ENCODE results near the gene TMEM213.

DNA sequence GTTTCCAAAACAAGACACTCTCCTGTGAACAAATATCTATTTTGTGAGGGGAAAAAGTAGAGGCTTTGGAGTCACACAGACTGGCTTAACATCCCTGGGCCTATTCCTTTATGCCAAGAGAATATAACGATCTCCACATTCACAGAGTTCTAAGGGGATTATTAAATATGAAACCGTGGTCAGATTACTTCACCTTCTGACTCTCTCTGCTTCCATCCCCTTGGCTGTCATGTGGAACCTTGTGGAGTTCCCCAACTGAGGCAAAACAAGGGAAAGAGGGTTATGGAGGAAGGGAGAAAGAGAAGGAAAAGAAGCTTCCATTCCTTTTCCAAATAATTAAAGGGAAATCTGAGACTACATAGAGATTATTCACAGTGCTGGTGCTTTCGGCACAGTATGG is 55.7 kb downstream of the TMEM213 start:
- TF ChIP-seq, protein P1, sequence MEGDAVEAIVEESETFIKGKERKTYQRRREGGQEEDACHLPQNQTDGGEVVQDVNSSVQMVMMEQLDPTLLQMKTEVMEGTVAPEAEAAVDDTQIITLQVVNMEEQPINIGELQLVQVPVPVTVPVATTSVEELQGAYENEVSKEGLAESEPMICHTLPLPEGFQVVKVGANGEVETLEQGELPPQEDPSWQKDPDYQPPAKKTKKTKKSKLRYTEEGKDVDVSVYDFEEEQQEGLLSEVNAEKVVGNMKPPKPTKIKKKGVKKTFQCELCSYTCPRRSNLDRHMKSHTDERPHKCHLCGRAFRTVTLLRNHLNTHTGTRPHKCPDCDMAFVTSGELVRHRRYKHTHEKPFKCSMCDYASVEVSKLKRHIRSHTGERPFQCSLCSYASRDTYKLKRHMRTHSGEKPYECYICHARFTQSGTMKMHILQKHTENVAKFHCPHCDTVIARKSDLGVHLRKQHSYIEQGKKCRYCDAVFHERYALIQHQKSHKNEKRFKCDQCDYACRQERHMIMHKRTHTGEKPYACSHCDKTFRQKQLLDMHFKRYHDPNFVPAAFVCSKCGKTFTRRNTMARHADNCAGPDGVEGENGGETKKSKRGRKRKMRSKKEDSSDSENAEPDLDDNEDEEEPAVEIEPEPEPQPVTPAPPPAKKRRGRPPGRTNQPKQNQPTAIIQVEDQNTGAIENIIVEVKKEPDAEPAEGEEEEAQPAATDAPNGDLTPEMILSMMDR (IDR thresholded peaks at IDR 0.05 in 2 of 3, conservative IDR thresholded peaks at IDR 0.05 in 1 of 3; ENCODE audit: control insufficient read depth in 2 of 3, extremely low read depth in 1 of 3, insufficient read depth in 1 of 3, low read depth in 3 of 3, low read length in 3 of 3) = no peak
- TF ChIP-seq POLR2AphosphoS5 (IDR thresholded peaks at IDR 0.05; ENCODE audit: low read length) = no peak
- no peak for TF ChIP-seq SMC3 (IDR thresholded peaks at IDR 0.05; ENCODE audit: borderline replicate concordance, low read length)
- TF ChIP-seq HDGF (IDR thresholded peaks at IDR 0.05) = no peak
- no peak for TF ChIP-seq KAT2A (conservative IDR thresholded peaks at IDR 0.05; ENCODE audit: control insufficient read depth, low read depth, low read length)
